ENCODE measurements around the gene WRAP73.

The WRAP73 gene

GRCh38 chr1:3628445-3628844, 21.5 kb downstream of the WRAP73 start:
- no peak for TF ChIP-seq CTCF (IDR thresholded peaks at IDR 0.05)

GRCh38 chr1:3627515-3628253, 22.2 kb downstream of the WRAP73 start:
- no peak for TF ChIP-seq CTCF (IDR thresholded peaks at IDR 0.05)

- no peak for TF ChIP-seq CTCF (IDR thresholded peaks at IDR 0.05)
These were observed 23.9 kb downstream of the WRAP73 start for GRCh38 chr1:3626025-3626424.

GRCh38 chr1:3625151-3625907, 24.6 kb downstream of the WRAP73 start:
- TF ChIP-seq CTCF (IDR thresholded peaks at IDR 0.05), result no peak

GRCh38 chr1:3624200-3625136, 25.4 kb downstream of the WRAP73 start, which contains the start of gene TPRG1L:
TPRG1L (plus strand) TSS chr1:3625015; CDS start chr1:3625073, 58 bp downstream.
- no peak for TF ChIP-seq CTCF (IDR thresholded peaks at IDR 0.05)

GRCh38 chr1:3623441-3624199, 26.3 kb downstream of the WRAP73 start:
- TF ChIP-seq CTCF (IDR thresholded peaks at IDR 0.05), result no peak
